A673 (cell line): ENCODE measurements around the gene GPR152.

Source experiments
- CTCF ChIP-seq: fragments of 300-800, 200-600 bp; sonication (generic); conservative IDR thresholded peaks from 2 replicates; pipeline ENCODE4 v1.5.1; 2017; ENCODE audit warnings: low read depth, mild to moderate bottlenecking, antibody characterized with exemption, low read length, moderate library complexity, mixed read lengths
- EZH2 ChIP-seq: fragments of 200-600 bp; sonication (generic); IDR thresholded peaks from 2 replicates; pipeline ENCODE4 v1.6.1; 2017; ENCODE audit warnings: borderline replicate concordance, low read depth, mild to moderate bottlenecking, mixed read lengths, antibody characterized with exemption, low read length; ENCODE audit not compliant: poor library complexity, severe bottlenecking

GRCh38 chr11:67428052-67429001 is 24.2 kb downstream of the GPR152 start, which contains the start of gene RPS6KB2:
- TF ChIP-seq EZH2: no peak
- TF ChIP-seq CTCF: no peak
